Breast epithelium (tissue), 4 donors: Measurements from ENCODE around the gene PLPPR5. TPM values are rescaled to one million over a fixed set of nuclear protein-coding genes. Genes with fewer than 3 reads are reported as not detected.
A peak's percentile ranks its signal among the peaks of the same experiment; 100 is the strongest.
"Not testable (repeated sequence)": the region's sequence is repeated elsewhere in the genome, so short reads cannot be mapped to it uniquely, and the experiment has no call there.

ENCODE experiments used
- DNase-seq, 2 donors: peaks; one replicate each; pipeline ENCODE4 v3.0.0-alpha.2; 2019; ENCODE audit warnings: low spot score in 2 of 2
- H3K27ac ChIP-seq, 2 donors: fragments of 200-600 bp; sonication (generic) in 1 of 2; one replicate each; pipeline ENCODE4 v1.5.1; 2016 to 2019; ENCODE audit warnings: mild to moderate bottlenecking in 1 of 2
- H3K27me3 ChIP-seq, 2 donors: fragments of 200-600 bp; sonication (generic) in 1 of 2; one replicate each; pipeline versions ENCODE4 v1.5.1 to v1.6.0; 2017 to 2019; ENCODE audit warnings: control low read depth in 1 of 2, mild to moderate bottlenecking in 1 of 2
- H3K36me3 ChIP-seq: fragments of 200-600 bp; one replicate; pipeline ENCODE4 v1.5.1; 2019
- H3K4me1 ChIP-seq, 2 donors: fragments of 200-600 bp; sonication (generic); one replicate each; pipeline ENCODE4 v1.5.1; 2016 to 2019; ENCODE audit warnings: control low read depth in 1 of 2
- H3K4me3 ChIP-seq, 3 donors: fragments of 200-600 bp; sonication (generic); 1 replicate in 2 of 3; 2 replicates in 1 of 3; pipeline ENCODE4 v1.5.1; 2016 to 2019; ENCODE audit warnings: mild to moderate bottlenecking in 3 of 3, moderate library complexity in 2 of 3
- H3K9me3 ChIP-seq, 2 donors: fragments of 200-600 bp; sonication (generic) in 1 of 2; one replicate each; pipeline ENCODE4 v1.5.1; 2016 to 2019; ENCODE audit warnings: control low read depth in 1 of 2
- CTCF ChIP-seq, 3 donors: fragments of 450-650 bp; IDR thresholded peaks; one replicate each; pipeline ENCODE4 v1.5.1; 2016 to 2017; ENCODE audit warnings: antibody characterized with exemption in 3 of 3, mild to moderate bottlenecking in 3 of 3, moderate library complexity in 3 of 3
- POLR2A ChIP-seq: fragments of 450-650 bp; IDR thresholded peaks from one replicate; pipeline ENCODE4 v1.6.1; 2016; ENCODE audit warnings: antibody characterized with exemption, mild to moderate bottlenecking, moderate library complexity
- POLR2AphosphoS5 ChIP-seq, 3 donors: sonication (generic); formaldehyde crosslinking; IDR thresholded peaks; one replicate each; pipeline ENCODE4 v1.6.1; 2017; ENCODE audit warnings: antibody characterized with exemption in 3 of 3
- intact Hi-C: fragments of 100-400 bp; cut with DNase I; formaldehyde crosslinking; loops from one replicate; pipeline ENCODE4 v1.15.1; 2023; ENCODE audit warnings: low total_unique reads
- total RNA-seq, 3 donors: library from RNA; depleted of rRNA; stranded (reverse); fragments of >200 nt; gene quantifications; one replicate each; pipeline ENCODE4 v1.1.0, GENCODE V29; 2016

Gene PLPPR5
- total RNA-seq: not detected

GRCh38 chr1:99004861-99005442 is at the start of gene PLPPR5:
TSS of gene PLPPR5 (minus strand) at chr1:99004861. CDS start at chr1:99004671, 190 bp downstream.
- intact Hi-C loops: no loop called here
- H3K9me3 ChIP-seq: no peaks in the 10 kb centered on the region
- H3K27ac ChIP-seq: no peak within 1 kb of the TSS
- H3K27me3 ChIP-seq: peaks cover 0 to 32% of the 10 kb centered on the region in 2 donors
- no peaks in the 10 kb centered on the region for H3K36me3 ChIP-seq
- TF ChIP-seq POLR2A: no peak
- TF ChIP-seq POLR2AphosphoS5 (IDR thresholded peaks at IDR 0.05): no peak
- no peak for TF ChIP-seq CTCF (IDR thresholded peaks at IDR 0.05)
- DNase-seq: no peak
- no peaks in the 10 kb centered on the region for H3K4me1 ChIP-seq
- peak within 1 kb of the TSS; percentile 22 to 74 (median 45) for H3K4me3 ChIP-seq

GRCh38 chr1:99051611-99052283 is 47.1 kb upstream of the PLPPR5 start:
- no peaks in the 10 kb centered on the region for H3K27me3 ChIP-seq
- intact Hi-C loops: no loop called here
- no peak for DNase-seq
- no peaks in the 10 kb centered on the region for H3K4me1 ChIP-seq
- no peaks in the 10 kb centered on the region for H3K36me3 ChIP-seq
- H3K4me3 ChIP-seq: no peak overlapping the region
- no peak overlapping the region for H3K27ac ChIP-seq
- H3K9me3 ChIP-seq: no peaks in the 10 kb centered on the region
- TF ChIP-seq POLR2AphosphoS5 (IDR thresholded peaks at IDR 0.05) (no peak), POLR2A (no peak), CTCF (IDR thresholded peaks at IDR 0.05) (no peak)

GRCh38 chr1:99049745-99050144 is 45.1 kb upstream of the PLPPR5 start:
- Histone ChIP-seq H3K4me1 (no peaks in the 10 kb centered on the region), H3K9me3 (peaks cover 2 to 9% of the 10 kb centered on the region in 2 donors), H3K36me3 (no peaks in the 10 kb centered on the region), H3K4me3 (no peak overlapping the region), H3K27ac (no peak overlapping the region), H3K27me3 (no peaks in the 10 kb centered on the region)
- TF ChIP-seq CTCF (IDR thresholded peaks at IDR 0.05) (no peak), POLR2AphosphoS5 (IDR thresholded peaks at IDR 0.05) (no peak), POLR2A (no peak)
- no peak for DNase-seq
- intact Hi-C loops: no loop called here

GRCh38 chr1:99036746-99037145 is 32.1 kb upstream of the PLPPR5 start:
- intact Hi-C loops, H3K4me3 ChIP-seq: not testable (repeated sequence)
- H3K9me3 ChIP-seq: peaks cover 0 to 62% of the 10 kb centered on the region in 2 donors

GRCh38 chr1:99018313-99018712 is 13.7 kb upstream of the PLPPR5 start:
- TF ChIP-seq CTCF (IDR thresholded peaks at IDR 0.05): no peak
- no peak for TF ChIP-seq POLR2AphosphoS5 (IDR thresholded peaks at IDR 0.05)
- no peak for TF ChIP-seq POLR2A
- DNase-seq: no peak
- intact Hi-C loops: no loop called here
- no peaks in the 10 kb centered on the region for H3K27me3 ChIP-seq
- no peak overlapping the region for H3K4me3 ChIP-seq
- H3K4me1 ChIP-seq: no peaks in the 10 kb centered on the region
- no peaks in the 10 kb centered on the region for H3K36me3 ChIP-seq
- no peaks in the 10 kb centered on the region for H3K9me3 ChIP-seq
- H3K27ac ChIP-seq: no peak overlapping the region

More at GRCh38 chr1:99036746-99037145, 32.1 kb upstream of the PLPPR5 start:
- not testable (repeated sequence) for H3K27me3 ChIP-seq, H3K27ac ChIP-seq, H3K36me3 ChIP-seq, DNase-seq, H3K4me1 ChIP-seq
